ENCODE results near the gene CALML3. TPM values are rescaled to one million over a fixed set of nuclear protein-coding genes. Genes with fewer than 3 reads are reported as not detected.

Gene CALML3
- total RNA-seq, 2 experiments from 2014 or later: not detected

DNA sequence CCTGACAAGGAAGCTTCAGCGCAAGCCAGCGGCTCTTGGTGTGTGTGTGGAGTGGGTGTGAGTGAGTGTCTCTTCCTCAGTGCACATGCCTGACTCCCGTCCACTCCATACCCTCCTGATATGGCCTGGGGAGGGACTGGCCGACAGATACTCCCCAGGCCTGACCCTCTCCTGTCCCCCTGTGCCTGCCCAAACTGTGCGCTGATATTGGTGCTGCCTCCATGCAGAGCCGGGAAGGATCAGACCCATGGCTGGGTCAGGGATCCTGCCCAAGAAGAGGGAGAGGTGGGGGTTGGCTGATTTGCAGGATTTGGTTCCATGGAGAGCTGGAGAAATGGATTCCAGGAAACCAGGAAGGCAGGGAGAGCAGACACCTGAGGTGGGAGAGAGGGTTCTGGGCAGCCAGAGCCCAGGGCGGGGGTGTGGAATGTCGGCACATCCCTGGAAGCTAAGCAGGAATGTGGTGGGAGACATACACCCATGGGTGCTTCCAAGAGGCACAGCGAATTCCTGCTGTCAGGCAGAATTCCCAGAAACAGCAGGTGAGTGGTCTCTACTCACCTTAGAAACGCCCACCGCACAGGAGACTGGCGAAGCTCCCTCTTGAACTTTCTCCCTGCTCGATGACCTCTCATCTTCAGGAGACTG, 31.7 kb upstream of the CALML3 start:
- CTCF ChIA-PET: interaction anchor here (0.5 to 1.1 kb wide), 3 partner anchors 25 to 130 kb away, joined by 3 to 4 read pairs (median 3); no protein-coding TSS in a partner anchor
- POLR2A ChIA-PET: no interaction called here
- intact Hi-C loops (cut with DNase I, micrococcal nuclease): no loop called here

DNA sequence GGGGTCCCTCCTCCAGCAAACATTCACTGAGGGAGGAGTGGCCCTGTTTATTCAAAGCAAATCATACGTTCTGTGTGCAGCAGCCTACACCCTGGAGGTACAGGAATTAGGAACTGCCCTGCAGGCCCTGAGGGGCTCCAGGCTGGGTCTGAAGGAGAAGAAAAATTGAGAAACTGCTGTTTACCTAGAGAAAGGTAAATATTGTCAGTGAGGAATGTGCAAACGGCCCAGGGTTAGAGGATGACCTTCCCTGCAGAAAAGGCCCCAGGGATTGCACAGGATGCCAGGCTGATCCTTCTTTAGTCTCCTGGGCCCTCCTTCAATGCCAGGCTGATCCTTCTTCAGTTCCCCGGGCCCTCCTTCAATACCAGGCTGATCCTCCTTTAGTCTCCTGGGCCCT, 31.1 kb upstream of the CALML3 start:
- H3K36me3 Mint-ChIP-seq (ENCODE audit: low read depth): no peaks in the 10 kb centered on the region
- H3K4me1 Mint-ChIP-seq: peaks cover 2% of the 10 kb centered on the region
- DNase-seq (no peak), ATAC-seq (no peak)
- ChIA-PET POLR2A (no interaction called here), CTCF (interaction anchor here (0.5 kb wide), 1 partner anchor 24 kb away, joined by 4 read pairs; no protein-coding TSS in a partner anchor)
- H3K27ac Mint-ChIP-seq: no peak overlapping the region
- intact Hi-C loops (cut with DNase I, micrococcal nuclease): no loop called here
- H3K4me3 Mint-ChIP-seq: no peak overlapping the region
- no peaks in the 10 kb centered on the region for H3K27me3 Mint-ChIP-seq
- peaks cover 2% of the 10 kb centered on the region for H3K9me3 Mint-ChIP-seq (ENCODE audit: low read depth)

More for the DNA sequence above, 31.7 kb upstream of the CALML3 start:
- DNase-seq (no peak), ATAC-seq (no peak)
- Mint-ChIP-seq H3K27ac (no peak overlapping the region), H3K9me3 (ENCODE audit: low read depth) (peaks cover 2% of the 10 kb centered on the region), H3K4me3 (no peak overlapping the region), H3K36me3 (ENCODE audit: low read depth) (no peaks in the 10 kb centered on the region), H3K27me3 (no peaks in the 10 kb centered on the region), H3K4me1 (peaks cover 2% of the 10 kb centered on the region)

GRCh38 chr10:5494611-5495010, 30.1 kb upstream of the CALML3 start:
- peaks cover 2% of the 10 kb centered on the region for H3K4me1 Mint-ChIP-seq
- no peak overlapping the region for H3K27ac Mint-ChIP-seq
- CTCF ChIA-PET: interaction anchor here (0.6 kb wide), 1 partner anchor 18 kb away, joined by 4 read pairs; no protein-coding TSS in a partner anchor
- no peak for ATAC-seq
- no peaks in the 10 kb centered on the region for H3K27me3 Mint-ChIP-seq
- H3K36me3 Mint-ChIP-seq (ENCODE audit: low read depth): no peaks in the 10 kb centered on the region
- POLR2A ChIA-PET: no interaction called here
- no peak overlapping the region for H3K4me3 Mint-ChIP-seq
- DNase-seq: no peak
- H3K9me3 Mint-ChIP-seq (ENCODE audit: low read depth): peaks cover 2% of the 10 kb centered on the region
- intact Hi-C loops (cut with DNase I, micrococcal nuclease): no loop called here

GRCh38 chr10:5496261-5497250, 28.2 kb upstream of the CALML3 start:
- no peak for DNase-seq
- intact Hi-C loops (cut with DNase I, micrococcal nuclease): no loop called here
- ATAC-seq: no peak
- Mint-ChIP-seq H3K36me3 (ENCODE audit: low read depth) (no peaks in the 10 kb centered on the region), H3K9me3 (ENCODE audit: low read depth) (peaks cover 2% of the 10 kb centered on the region), H3K4me3 (no peak overlapping the region), H3K27me3 (no peaks in the 10 kb centered on the region), H3K27ac (no peak overlapping the region), H3K4me1 (no peaks in the 10 kb centered on the region)
- ChIA-PET POLR2A (no interaction called here), CTCF (interaction anchor here (0.7 kb wide), 1 partner anchor 10 kb away, joined by 3 read pairs; no protein-coding TSS in a partner anchor)

DNA sequence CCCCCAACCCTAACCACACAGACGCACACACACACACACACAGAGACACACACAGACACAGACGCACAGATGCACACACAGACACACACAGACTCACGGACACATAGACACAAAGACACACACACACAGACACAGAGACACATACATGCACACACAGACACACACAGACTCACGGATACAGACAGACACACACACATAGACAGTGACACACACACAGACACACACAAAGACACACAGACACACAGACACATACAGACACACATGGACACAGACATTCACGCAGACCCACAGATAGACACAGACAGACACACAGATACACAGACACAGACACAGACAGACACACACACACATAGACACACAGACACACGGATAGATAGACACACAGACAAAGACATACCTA, 27.5 kb upstream of the CALML3 start:
- ChIA-PET CTCF (no interaction called here), POLR2A (no interaction called here)
- H3K27ac Mint-ChIP-seq: no peak overlapping the region
- intact Hi-C loops (cut with DNase I, micrococcal nuclease): no loop called here
- no peaks in the 10 kb centered on the region for H3K4me1 Mint-ChIP-seq
- H3K9me3 Mint-ChIP-seq (ENCODE audit: low read depth): peaks cover 2% of the 10 kb centered on the region
- no peaks in the 10 kb centered on the region for H3K36me3 Mint-ChIP-seq (ENCODE audit: low read depth)
- H3K4me3 Mint-ChIP-seq: no peak overlapping the region
- ATAC-seq (no peak), DNase-seq (no peak)
- no peaks in the 10 kb centered on the region for H3K27me3 Mint-ChIP-seq

- DNase-seq (no peak), ATAC-seq (no peak)
- Mint-ChIP-seq H3K36me3 (ENCODE audit: low read depth) (no peaks in the 10 kb centered on the region), H3K4me3 (no peak overlapping the region), H3K9me3 (ENCODE audit: low read depth) (no peaks in the 10 kb centered on the region), H3K27me3 (no peaks in the 10 kb centered on the region), H3K27ac (no peak overlapping the region), H3K4me1 (no peaks in the 10 kb centered on the region)
- CTCF ChIA-PET: interaction anchor here (0.8 kb wide), 1 partner anchor 150 kb away, joined by 3 read pairs; no protein-coding TSS in a partner anchor
- POLR2A ChIA-PET: no interaction called here
- intact Hi-C loops (cut with DNase I, micrococcal nuclease): no loop called here
Observed at GRCh38 chr10:5497948-5498730, 26.6 kb upstream of the CALML3 start.

GRCh38 chr10:5498791-5499492, 25.8 kb upstream of the CALML3 start:
- DNase-seq (no peak), ATAC-seq (no peak)
- Mint-ChIP-seq H3K36me3 (ENCODE audit: low read depth) (no peaks in the 10 kb centered on the region), H3K9me3 (ENCODE audit: low read depth) (no peaks in the 10 kb centered on the region), H3K27me3 (no peaks in the 10 kb centered on the region), H3K27ac (no peak overlapping the region), H3K4me1 (no peaks in the 10 kb centered on the region), H3K4me3 (no peak overlapping the region)
- ChIA-PET POLR2A (no interaction called here), CTCF (interaction anchor here (0.8 kb wide), 1 partner anchor 151 kb away, joined by 3 read pairs; no protein-coding TSS in a partner anchor)
- intact Hi-C loops (cut with DNase I, micrococcal nuclease): no loop called here

DNA sequence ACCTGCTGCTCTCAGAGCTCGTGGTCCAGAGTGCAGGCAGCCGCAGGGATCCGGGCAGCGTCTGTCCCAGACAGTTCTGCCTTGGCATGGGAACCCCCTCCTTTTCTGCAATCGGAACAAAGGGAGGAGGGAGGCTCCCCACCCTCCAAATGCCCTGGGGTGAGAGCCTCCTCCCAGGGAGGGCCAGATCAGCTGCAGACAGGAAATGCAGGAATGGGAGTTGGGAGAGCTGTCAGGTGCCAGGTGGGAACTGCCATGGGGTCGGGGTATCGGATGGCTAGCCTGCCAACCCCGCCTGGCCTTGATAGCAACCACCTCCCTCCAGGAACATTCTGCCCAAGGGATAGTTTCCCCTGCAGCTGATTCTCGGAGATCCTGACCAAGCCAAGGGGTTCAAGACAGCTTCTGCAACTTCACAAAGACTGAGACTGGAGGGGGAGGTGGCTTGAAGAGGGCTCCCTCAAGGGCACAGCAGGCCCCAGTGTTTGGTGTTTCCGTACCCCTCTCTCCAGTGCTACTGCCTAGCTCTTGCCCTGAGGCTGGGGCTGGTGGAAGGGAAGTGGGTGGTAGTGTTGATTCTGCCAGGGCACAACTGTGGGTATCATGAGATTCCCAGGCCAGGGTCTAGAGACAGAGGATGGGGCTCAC, 25.1 kb upstream of the CALML3 start, which contains the start of gene CALML5:
TSS of gene CALML5 (minus strand) at position 78 of the 648 bp plus-strand sequence. CDS start 132 bp downstream, outside the sequence.
- no peak for DNase-seq
- ChIA-PET CTCF (interaction anchor here (0.5 to 0.7 kb wide), 3 partner anchors 9 to 124 kb away, joined by 3 read pairs; no protein-coding TSS in a partner anchor), POLR2A (interaction anchor here (0.6 kb wide), 1 partner anchor 53 kb away, joined by 3 read pairs; no protein-coding TSS in a partner anchor)
- no peak within 1 kb of the TSS for H3K27ac Mint-ChIP-seq
- H3K4me1 Mint-ChIP-seq: no peaks in the 10 kb centered on the region
- H3K27me3 Mint-ChIP-seq: no peaks in the 10 kb centered on the region
- no peak within 1 kb of the TSS for H3K4me3 Mint-ChIP-seq
- H3K36me3 Mint-ChIP-seq (ENCODE audit: low read depth): no peaks in the 10 kb centered on the region
- intact Hi-C loops (cut with DNase I, micrococcal nuclease): no loop called here
- H3K9me3 Mint-ChIP-seq (ENCODE audit: low read depth): no peaks in the 10 kb centered on the region
- no peak for ATAC-seq

- Mint-ChIP-seq H3K9me3 (ENCODE audit: low read depth) (no peaks in the 10 kb centered on the region), H3K27me3 (no peaks in the 10 kb centered on the region), H3K27ac (no peak overlapping the region), H3K4me1 (no peaks in the 10 kb centered on the region), H3K36me3 (ENCODE audit: low read depth) (no peaks in the 10 kb centered on the region), H3K4me3 (no peak overlapping the region)
- POLR2A ChIA-PET: interaction anchor here (0.6 kb wide), 1 partner anchor 53 kb away, joined by 3 read pairs; no protein-coding TSS in a partner anchor
- DNase-seq (no peak), ATAC-seq (no peak)
- intact Hi-C loops (cut with DNase I, micrococcal nuclease): no loop called here
- CTCF ChIA-PET: interaction anchor here (0.7 kb wide), 1 partner anchor 123 kb away, joined by 3 read pairs; no protein-coding TSS in a partner anchor
Observed at GRCh38 chr10:5500162-5500670, 24.5 kb upstream of the CALML3 start.

DNA sequence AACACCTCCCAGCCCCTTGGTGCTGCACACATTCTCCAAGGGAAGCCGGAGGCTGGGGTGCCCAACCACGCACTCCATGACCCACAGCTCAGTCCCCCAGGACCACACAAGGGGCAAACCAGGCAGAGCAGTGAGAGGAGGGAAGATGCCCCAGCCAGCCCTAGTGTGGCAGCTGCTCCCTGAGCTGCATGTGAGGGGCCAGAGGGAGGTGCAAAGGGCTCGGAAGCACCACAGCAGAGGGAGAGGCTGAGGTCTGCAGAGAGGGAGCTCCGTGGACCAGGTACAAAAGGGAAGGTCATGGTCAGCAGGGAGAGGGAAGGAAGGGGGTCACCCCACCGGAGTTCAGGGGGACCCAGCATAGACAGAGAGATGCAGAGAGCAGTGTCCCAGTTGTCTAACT, 23.9 kb upstream of the CALML3 start:
- no peaks in the 10 kb centered on the region for H3K4me1 Mint-ChIP-seq
- ATAC-seq: no peak
- no peaks in the 10 kb centered on the region for H3K36me3 Mint-ChIP-seq (ENCODE audit: low read depth)
- H3K27me3 Mint-ChIP-seq: no peaks in the 10 kb centered on the region
- no peaks in the 10 kb centered on the region for H3K9me3 Mint-ChIP-seq (ENCODE audit: low read depth)
- CTCF ChIA-PET: interaction anchor here (0.7 to 1.1 kb wide), 3 partner anchors 9 to 686 kb away, joined by 3 to 4 read pairs (median 3); no protein-coding TSS in a partner anchor
- intact Hi-C loops (cut with DNase I, micrococcal nuclease): no loop called here
- DNase-seq: no peak
- H3K27ac Mint-ChIP-seq: no peak overlapping the region
- H3K4me3 Mint-ChIP-seq: no peak overlapping the region
- POLR2A ChIA-PET: no interaction called here

Measured in activated CD4-positive, alpha-beta T cell treated with anti-CD3 and anti-CD28 coated beads for 36 hours (primary cell).